ENCODE results near the gene PCCA. TPM values are rescaled to one million over a fixed set of nuclear protein-coding genes. Genes with fewer than 3 reads are reported as not detected.

The PCCA gene
- total RNA-seq, 4 donors from 2014 or later: 33.8 to 40.3 (median 39.0) TPM

DNA sequence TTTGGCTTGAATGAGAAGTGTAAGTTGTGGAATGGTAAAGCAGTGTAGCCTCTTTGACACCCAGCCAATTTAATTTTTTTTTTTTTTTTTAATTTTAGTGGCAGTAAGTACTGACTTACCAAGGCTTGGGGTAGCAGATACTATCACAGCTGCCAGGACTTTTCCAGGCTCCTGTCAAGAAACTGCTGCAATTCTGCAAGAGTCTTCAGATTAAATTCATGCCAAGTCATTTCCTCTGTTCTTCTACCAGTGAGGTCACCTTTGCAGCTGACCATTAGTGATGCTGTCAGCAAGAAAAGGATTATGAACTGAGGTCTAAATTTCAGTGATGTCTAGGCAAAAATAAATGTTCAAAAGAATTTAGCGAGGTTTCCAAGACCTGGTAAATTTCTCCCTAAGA is 408.5 kb downstream of the PCCA start:
- 89% methylated on average over 1 of the region's 1 CpG for WGBS
- intact Hi-C loops (cut with DNase I): no loop called here

DNA sequence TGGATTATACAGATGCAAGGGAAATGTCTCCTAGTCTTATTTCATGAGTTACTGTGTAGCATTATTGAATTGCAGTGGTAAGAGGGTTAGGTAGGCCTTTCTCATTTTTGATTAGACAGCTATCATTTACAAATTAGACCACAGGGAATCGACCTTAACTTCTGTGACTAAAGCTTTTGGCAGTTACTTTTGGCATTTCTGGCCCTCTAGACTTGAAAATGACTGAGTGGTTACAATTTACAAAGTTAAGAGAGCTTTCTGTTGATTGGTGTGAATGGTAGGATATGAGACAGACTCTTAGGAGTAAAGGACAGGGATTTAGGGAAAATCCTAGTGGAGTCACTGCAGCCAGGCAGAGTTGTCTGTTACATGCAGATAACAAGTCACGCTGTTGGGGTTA is 413.6 kb downstream of the PCCA start:
- Histone ChIP-seq H3K9me3 (no peaks in the 10 kb centered on the region), H3K4me3 (no peak overlapping the region), H3K4me1 (no peaks in the 10 kb centered on the region), H3K27me3 (no peaks in the 10 kb centered on the region), H3K36me3 (no peaks in the 10 kb centered on the region), H3K27ac (replicated peaks in 1 of 4) (no peak overlapping the region)
- TF ChIP-seq POLR2A (IDR thresholded peaks at IDR 0.05; ENCODE audit: low read depth): no peak
- TF ChIP-seq EP300 (IDR thresholded peaks at IDR 0.05): no peak
- TF ChIP-seq, protein P1, sequence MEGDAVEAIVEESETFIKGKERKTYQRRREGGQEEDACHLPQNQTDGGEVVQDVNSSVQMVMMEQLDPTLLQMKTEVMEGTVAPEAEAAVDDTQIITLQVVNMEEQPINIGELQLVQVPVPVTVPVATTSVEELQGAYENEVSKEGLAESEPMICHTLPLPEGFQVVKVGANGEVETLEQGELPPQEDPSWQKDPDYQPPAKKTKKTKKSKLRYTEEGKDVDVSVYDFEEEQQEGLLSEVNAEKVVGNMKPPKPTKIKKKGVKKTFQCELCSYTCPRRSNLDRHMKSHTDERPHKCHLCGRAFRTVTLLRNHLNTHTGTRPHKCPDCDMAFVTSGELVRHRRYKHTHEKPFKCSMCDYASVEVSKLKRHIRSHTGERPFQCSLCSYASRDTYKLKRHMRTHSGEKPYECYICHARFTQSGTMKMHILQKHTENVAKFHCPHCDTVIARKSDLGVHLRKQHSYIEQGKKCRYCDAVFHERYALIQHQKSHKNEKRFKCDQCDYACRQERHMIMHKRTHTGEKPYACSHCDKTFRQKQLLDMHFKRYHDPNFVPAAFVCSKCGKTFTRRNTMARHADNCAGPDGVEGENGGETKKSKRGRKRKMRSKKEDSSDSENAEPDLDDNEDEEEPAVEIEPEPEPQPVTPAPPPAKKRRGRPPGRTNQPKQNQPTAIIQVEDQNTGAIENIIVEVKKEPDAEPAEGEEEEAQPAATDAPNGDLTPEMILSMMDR (IDR thresholded peaks at IDR 0.05): no peak
- no peak for TF ChIP-seq POLR2AphosphoS5 (IDR thresholded peaks at IDR 0.05)
- no peak for DNase-seq (ENCODE audit: extremely low spot score)
- 50% methylated on average over 2 of the region's 2 CpGs for WGBS
- intact Hi-C loops (cut with DNase I): no loop called here

More for the DNA sequence above, 408.5 kb downstream of the PCCA start:
- H3K4me1 ChIP-seq: no peaks in the 10 kb centered on the region
- no peak overlapping the region for H3K27ac ChIP-seq (replicated peaks in 1 of 4)
- H3K4me3 ChIP-seq: no peak overlapping the region
- DNase-seq (ENCODE audit: extremely low spot score): no peak
- H3K9me3 ChIP-seq: no peaks in the 10 kb centered on the region
- H3K27me3 ChIP-seq: no peaks in the 10 kb centered on the region
- TF ChIP-seq EP300 (IDR thresholded peaks at IDR 0.05): no peak
- TF ChIP-seq, protein P1 (IDR thresholded peaks at IDR 0.05): no peak
- no peak for TF ChIP-seq POLR2A (IDR thresholded peaks at IDR 0.05; ENCODE audit: low read depth)
- TF ChIP-seq POLR2AphosphoS5 (IDR thresholded peaks at IDR 0.05): no peak
- H3K36me3 ChIP-seq: no peaks in the 10 kb centered on the region

DNA sequence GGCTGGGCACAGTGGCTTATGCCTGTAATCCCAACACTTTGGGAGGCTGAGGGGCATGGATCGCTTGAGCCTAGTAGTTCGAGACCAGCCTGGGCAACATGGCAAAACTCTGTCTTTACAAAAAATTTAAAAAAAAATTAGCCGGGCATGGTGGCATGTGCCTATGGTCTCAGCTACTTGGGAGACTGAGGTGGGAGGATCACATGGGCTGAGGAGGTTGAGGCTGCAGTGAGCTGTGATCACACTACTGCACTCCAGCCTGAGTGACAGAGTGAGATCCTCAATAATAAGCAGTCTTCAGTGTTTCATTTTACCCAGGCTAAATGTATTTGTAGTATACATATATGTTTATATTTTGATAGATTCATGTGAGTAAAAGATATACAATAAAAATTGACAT is 414.7 kb downstream of the PCCA start:
- Histone ChIP-seq H3K4me1 (no peaks in the 10 kb centered on the region), H3K4me3 (no peak overlapping the region), H3K27ac (replicated peaks in 1 of 4) (no peak overlapping the region), H3K9me3 (no peaks in the 10 kb centered on the region), H3K27me3 (no peaks in the 10 kb centered on the region), H3K36me3 (no peaks in the 10 kb centered on the region)
- 97% methylated on average over 3 of the region's 3 CpGs for WGBS
- no peak for DNase-seq (ENCODE audit: extremely low spot score)
- intact Hi-C loops (cut with DNase I): no loop called here
- TF ChIP-seq POLR2A (IDR thresholded peaks at IDR 0.05; ENCODE audit: low read depth) (no peak), POLR2AphosphoS5 (IDR thresholded peaks at IDR 0.05) (no peak), EP300 (IDR thresholded peaks at IDR 0.05) (no peak)
- TF ChIP-seq, protein P1 (IDR thresholded peaks at IDR 0.05): no peak

DNA sequence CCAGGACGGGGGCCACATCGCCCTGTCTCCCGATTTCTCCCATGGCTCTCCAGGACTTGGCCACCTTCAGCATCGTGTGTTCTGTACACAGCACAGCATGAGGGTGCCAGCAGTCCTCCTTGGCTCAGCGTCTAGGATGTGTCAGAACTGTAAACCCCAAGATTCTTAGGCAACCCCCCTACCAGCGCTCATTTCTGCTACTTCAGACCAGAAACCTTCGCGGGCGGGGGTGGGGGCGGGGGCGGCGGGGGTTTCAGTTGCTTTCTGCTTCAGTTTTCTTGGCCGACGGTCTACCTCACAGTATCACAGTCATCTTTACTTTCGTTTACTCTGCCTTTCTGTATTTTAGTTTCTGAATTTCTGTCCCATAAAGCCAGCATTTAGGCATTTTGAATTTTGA is 417.3 kb downstream of the PCCA start:
- Histone ChIP-seq H3K36me3 (no peaks in the 10 kb centered on the region), H3K4me3 (no peak overlapping the region), H3K27ac (replicated peaks in 1 of 4) (no peak overlapping the region), H3K9me3 (no peaks in the 10 kb centered on the region), H3K4me1 (no peaks in the 10 kb centered on the region), H3K27me3 (no peaks in the 10 kb centered on the region)
- 92% methylated on average over 12 of the region's 15 CpGs for WGBS
- intact Hi-C loops (cut with DNase I): no loop called here
- DNase-seq (ENCODE audit: extremely low spot score): no peak
- TF ChIP-seq, protein P1 (IDR thresholded peaks at IDR 0.05): no peak
- TF ChIP-seq EP300 (IDR thresholded peaks at IDR 0.05) (no peak), POLR2A (IDR thresholded peaks at IDR 0.05; ENCODE audit: low read depth) (no peak), POLR2AphosphoS5 (IDR thresholded peaks at IDR 0.05) (no peak)

Data from esophagus muscularis mucosa (tissue), 4 donors.